B cell (primary cell): ENCODE data around the gene RBPJL.

ENCODE experiments used
- EZH2 ChIP-seq: IDR thresholded peaks from 2 replicates; pipeline ENCODE4 v1.6.1; 2012; ENCODE audit warnings: borderline replicate concordance, low read depth, mild to moderate bottlenecking, moderate library complexity, low read length; ENCODE audit not compliant: insufficient read depth, poor library complexity, severe bottlenecking
- TF ChIP-seq, protein P1 (sequence below): fragments of 200-600 bp; IDR thresholded peaks from one replicate; pipeline ENCODE4 v1.8.0; 2022; ENCODE audit warnings: antibody characterized with exemption, mild to moderate bottlenecking

DNA sequence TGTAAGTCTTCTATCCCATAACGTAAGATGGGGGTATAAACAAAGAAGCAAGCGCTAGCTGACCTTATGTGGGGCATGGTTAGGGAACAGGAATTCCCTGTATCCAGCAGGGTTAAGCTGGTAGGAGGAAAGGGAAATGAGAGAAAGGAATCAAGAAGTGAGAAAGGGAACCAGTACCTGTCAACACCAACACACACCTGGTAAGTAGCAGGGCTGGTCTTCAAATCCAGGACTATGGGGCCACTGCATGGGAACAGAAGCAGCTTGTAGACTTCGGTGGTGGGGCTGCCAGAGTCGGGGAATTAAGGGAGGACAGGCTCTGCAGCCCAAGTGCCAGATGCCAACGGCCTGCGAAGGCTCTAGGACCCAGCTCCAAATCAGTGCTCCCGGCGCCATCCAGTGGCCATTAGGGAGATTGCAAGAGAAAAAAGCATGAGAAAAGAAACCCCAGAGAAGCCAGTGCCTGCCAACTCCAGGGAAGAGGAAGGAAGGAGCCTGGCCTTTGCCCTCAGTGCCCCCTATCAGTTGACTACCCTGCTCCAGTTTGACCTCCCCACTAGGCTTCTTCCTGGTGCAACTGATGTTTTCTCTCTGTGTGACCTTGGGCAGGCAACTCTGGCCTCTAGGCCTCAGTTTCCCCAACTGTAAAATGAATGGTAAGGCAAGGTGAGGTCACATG is 15.8 kb upstream of the RBPJL start:
- no peak for TF ChIP-seq EZH2
- TF ChIP-seq, protein P1, sequence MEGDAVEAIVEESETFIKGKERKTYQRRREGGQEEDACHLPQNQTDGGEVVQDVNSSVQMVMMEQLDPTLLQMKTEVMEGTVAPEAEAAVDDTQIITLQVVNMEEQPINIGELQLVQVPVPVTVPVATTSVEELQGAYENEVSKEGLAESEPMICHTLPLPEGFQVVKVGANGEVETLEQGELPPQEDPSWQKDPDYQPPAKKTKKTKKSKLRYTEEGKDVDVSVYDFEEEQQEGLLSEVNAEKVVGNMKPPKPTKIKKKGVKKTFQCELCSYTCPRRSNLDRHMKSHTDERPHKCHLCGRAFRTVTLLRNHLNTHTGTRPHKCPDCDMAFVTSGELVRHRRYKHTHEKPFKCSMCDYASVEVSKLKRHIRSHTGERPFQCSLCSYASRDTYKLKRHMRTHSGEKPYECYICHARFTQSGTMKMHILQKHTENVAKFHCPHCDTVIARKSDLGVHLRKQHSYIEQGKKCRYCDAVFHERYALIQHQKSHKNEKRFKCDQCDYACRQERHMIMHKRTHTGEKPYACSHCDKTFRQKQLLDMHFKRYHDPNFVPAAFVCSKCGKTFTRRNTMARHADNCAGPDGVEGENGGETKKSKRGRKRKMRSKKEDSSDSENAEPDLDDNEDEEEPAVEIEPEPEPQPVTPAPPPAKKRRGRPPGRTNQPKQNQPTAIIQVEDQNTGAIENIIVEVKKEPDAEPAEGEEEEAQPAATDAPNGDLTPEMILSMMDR: peak; percentile 92
